Right lobe of liver (tissue), 6 donors: Measurements from ENCODE around the gene FAU. TPM values are rescaled to one million over a fixed set of nuclear protein-coding genes. Genes with fewer than 3 reads are reported as not detected.

Source experiments
- ATAC-seq, 4 donors: fragments of 200-7000 bp; cut with Tn5 transposase; one replicate each; pipeline ENCODE4 v1.9.1; 2020; ENCODE audit warnings: mild to moderate bottlenecking in 4 of 4, moderate library complexity in 4 of 4
- DNase-seq, 3 donors: peaks; one replicate each; pipeline ENCODE4 v3.0.0-alpha.2; 2020
- H3K27ac ChIP-seq, 3 donors: fragments of 200-600 bp; one replicate each; pipeline ENCODE4 v1.8.0; 2022
- H3K27me3 ChIP-seq, 2 donors: fragments of 200-600 bp; one replicate each; pipeline ENCODE4 v1.8.0; 2022
- H3K36me3 ChIP-seq, 4 donors: fragments of 200-600 bp; sonication (generic) in 1 of 4; one replicate each; pipeline versions ENCODE4 v1.5.1 to v1.8.0; 2017 to 2022; ENCODE audit warnings: control low read depth in 1 of 4
- H3K4me1 ChIP-seq, 4 donors: fragments of 200-600 bp; sonication (generic) in 1 of 4; one replicate each; pipeline versions ENCODE4 v1.5.1 to v1.8.0; 2017 to 2022; ENCODE audit warnings: control low read depth in 1 of 4
- H3K4me3 ChIP-seq, 3 donors: fragments of 200-600 bp; one replicate each; pipeline ENCODE4 v1.8.0; 2022
- H3K9me3 ChIP-seq, 4 donors: fragments of 200-600 bp; sonication (generic) in 1 of 4; one replicate each; pipeline versions ENCODE4 v1.5.1 to v1.8.0; 2017 to 2022; ENCODE audit warnings: control low read depth in 1 of 4
- POLR2A ChIP-seq: fragments of 450-650 bp; IDR thresholded peaks from one replicate; pipeline ENCODE4 v1.6.1; 2017; ENCODE audit warnings: antibody characterized with exemption, mild to moderate bottlenecking
- WGBS: methylation state at CpG from one replicate; pipeline ENCODE4 v1.1.6; 2018; ENCODE audit warnings: low coverage, low lambda C conversion rate; ENCODE audit not compliant: insufficient coverage; ENCODE audit errors: missing lambda C conversion rate; 5-methylcytosine and 5-hydroxymethylcytosine counted together
- intact Hi-C, 2 donors: fragments of 100-400 bp; cut with DNase I; formaldehyde crosslinking; loops; one replicate each; pipeline versions ENCODE4 v1.11.2 to v1.14.1; 2022
- total RNA-seq, 6 experiments: library from RNA; depleted of rRNA in 2 of 6; stranded (reverse); fragments of >200 nt in 2 of 6; fragmentation: NEBNext Ultra II Directional in 3 of 6; extraction: Animal tissue kit (Norgen Biotek cat#: 25700) in 3 of 6; gene quantifications; one replicate each; pipeline versions ENCODE4 v1.1.0 to v1.2.4, GENCODE V29; 2016 to 2023
- TF ChIP-seq, protein P1 (sequence below), 4 donors: fragments of 200-600 bp in 3 of 4; fragments of 450-650 bp in 1 of 4; IDR thresholded peaks; one replicate each; pipeline versions ENCODE4 v1.5.1 to v1.8.0; 2016 to 2022; ENCODE audit warnings: antibody characterized with exemption in 4 of 4, mild to moderate bottlenecking in 2 of 4
- donor health status: DM: no; HTN: yes; CAD: no.
- donor health status: DM: no; HTN: no; CAD: no.
- donor health status: DM: no; HTN: no; CAD: no.
- donor health status: DM: no; HTN: yes; CAD: no.
- donor health status: DM: no; HTN: yes; CAD: no.

The FAU gene
- total RNA-seq, 6 experiments from 2014 or later = 287 to 472 (median 343) TPM

DNA sequence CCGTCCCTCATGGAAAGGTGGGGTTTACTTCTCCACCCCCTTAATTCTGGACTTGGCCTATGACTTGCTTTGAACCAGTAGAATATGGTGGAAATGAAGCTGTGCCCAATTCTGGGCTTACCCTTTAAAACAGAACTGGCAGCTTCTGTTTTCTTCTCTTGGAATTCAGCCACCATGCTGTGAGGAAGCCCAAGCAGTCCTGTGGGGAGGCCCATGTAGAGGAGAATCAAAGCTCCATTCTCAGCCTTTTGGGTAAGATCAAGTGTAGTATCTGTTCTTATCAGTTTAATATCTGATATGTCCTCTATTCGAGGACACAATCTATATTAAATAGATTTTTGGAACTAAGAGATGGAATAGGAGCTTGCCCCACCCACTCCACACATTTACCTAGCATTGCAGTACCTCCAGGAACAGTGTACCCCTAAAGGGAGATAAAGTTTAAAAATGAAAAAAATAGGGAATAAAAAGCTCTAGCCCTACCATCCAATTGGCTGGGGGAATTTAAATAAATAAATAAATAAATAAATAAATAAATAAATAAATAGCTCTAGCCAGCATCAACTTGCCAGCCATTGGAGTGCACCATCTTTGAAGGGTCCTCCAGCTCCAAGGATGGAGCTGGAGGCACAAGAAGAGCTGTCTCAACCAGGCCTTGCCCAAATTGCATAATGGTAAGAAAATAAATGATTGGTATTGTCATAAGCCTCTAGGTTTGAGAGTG lies 25.6 kb upstream of the FAU start:
- H3K9me3 ChIP-seq = no peaks in the 10 kb centered on the region
- intact Hi-C loops = no loop called here
- no peak overlapping the region for H3K27ac ChIP-seq
- ATAC-seq = no peak
- 66% methylated on average over 2 of the region's 2 CpGs for WGBS
- peaks cover 0 to 45% (median 25%) of the 10 kb centered on the region in 4 donors for H3K4me1 ChIP-seq
- DNase-seq = no peak
- TF ChIP-seq POLR2A = no peak
- TF ChIP-seq, protein P1, sequence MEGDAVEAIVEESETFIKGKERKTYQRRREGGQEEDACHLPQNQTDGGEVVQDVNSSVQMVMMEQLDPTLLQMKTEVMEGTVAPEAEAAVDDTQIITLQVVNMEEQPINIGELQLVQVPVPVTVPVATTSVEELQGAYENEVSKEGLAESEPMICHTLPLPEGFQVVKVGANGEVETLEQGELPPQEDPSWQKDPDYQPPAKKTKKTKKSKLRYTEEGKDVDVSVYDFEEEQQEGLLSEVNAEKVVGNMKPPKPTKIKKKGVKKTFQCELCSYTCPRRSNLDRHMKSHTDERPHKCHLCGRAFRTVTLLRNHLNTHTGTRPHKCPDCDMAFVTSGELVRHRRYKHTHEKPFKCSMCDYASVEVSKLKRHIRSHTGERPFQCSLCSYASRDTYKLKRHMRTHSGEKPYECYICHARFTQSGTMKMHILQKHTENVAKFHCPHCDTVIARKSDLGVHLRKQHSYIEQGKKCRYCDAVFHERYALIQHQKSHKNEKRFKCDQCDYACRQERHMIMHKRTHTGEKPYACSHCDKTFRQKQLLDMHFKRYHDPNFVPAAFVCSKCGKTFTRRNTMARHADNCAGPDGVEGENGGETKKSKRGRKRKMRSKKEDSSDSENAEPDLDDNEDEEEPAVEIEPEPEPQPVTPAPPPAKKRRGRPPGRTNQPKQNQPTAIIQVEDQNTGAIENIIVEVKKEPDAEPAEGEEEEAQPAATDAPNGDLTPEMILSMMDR (IDR thresholded peaks at IDR 0.05) = no peak
- H3K36me3 ChIP-seq = no peaks in the 10 kb centered on the region
- no peaks in the 10 kb centered on the region for H3K27me3 ChIP-seq
- no peak overlapping the region for H3K4me3 ChIP-seq

DNA sequence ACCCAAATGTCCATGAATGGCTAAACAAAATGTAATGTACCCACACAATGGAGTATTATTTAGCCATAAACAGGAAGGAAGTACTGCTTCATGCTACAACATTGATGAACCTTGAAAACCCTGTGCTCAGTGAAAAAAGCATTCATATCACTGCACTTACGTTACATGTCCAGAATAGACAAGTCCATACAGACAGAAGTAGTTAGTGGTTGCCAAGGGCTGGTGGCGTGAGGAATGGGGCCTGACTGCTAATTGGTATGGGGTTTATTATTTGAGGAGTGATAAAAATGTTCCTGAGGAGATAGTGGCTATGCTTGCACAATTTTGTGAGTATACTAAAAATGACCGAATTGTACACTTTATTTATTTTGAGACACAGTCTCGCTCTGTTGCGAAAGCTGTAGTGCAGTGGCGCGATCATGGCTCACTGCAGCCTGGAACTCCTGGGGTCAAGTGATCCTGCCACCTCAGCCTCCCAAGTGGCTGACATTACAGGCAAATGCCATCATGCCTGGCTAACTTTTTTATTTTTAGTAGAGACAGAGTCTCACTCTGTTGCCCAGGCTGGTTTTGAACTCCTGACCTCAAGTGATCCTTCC lies 20.1 kb upstream of the FAU start:
- Histone ChIP-seq H3K4me3 (no peak overlapping the region), H3K4me1 (peaks cover 0 to 40% (median 12%) of the 10 kb centered on the region in 4 donors), H3K27ac (peak overlapping the region; percentile 8 to 58 (median 19)), H3K9me3 (no peaks in the 10 kb centered on the region), H3K36me3 (no peaks in the 10 kb centered on the region), H3K27me3 (no peaks in the 10 kb centered on the region)
- 30% methylated on average over 7 of the region's 7 CpGs for WGBS
- TF ChIP-seq, protein P1 (IDR thresholded peaks at IDR 0.05) = no peak
- no peak for TF ChIP-seq POLR2A
- peak; percentile 67 to 79 (median 72) for ATAC-seq
- intact Hi-C loops = no loop called here
- peak; percentile 62 to 74 (median 68) for DNase-seq

DNA sequence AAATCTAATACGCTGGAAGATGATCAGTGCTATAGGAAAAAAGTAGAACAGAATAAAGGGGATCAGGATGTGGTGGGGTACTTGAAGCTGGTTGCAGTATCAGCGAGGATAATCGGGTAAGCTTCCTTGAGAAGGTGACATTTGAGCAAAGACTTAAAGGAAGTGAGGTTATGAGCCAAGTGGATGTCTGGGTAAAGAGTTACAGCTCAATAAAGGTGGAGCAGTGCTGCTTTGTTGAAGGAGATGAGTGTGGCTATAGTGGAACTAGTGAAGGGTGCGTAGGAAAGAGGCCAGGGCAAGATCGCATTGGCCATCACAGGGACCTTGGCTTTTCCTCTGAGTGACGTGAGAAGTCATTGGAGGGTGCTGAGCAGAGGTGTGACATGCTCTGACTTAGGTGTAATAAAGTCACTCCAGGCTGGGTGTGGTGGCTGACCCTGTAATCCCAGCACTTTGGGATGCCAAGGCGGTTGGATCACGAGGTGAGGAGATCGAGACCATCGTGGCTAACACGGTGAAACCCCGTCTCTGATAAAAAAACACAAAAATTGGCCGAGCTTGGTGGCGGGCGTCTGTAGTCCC lies 14.7 kb upstream of the FAU start:
- no peak for DNase-seq
- no peaks in the 10 kb centered on the region for H3K27me3 ChIP-seq
- ATAC-seq = no peak
- intact Hi-C loops = loop anchor here in 1 of 2 donors (10.0 kb wide), 1 partner anchor 118 kb away; no protein-coding TSS in a partner anchor
- 94% methylated on average over 6 of the region's 15 CpGs for WGBS
- H3K36me3 ChIP-seq = peaks cover 0 to 14% (median 7%) of the 10 kb centered on the region in 4 donors
- no peak overlapping the region for H3K4me3 ChIP-seq
- H3K27ac ChIP-seq = no peak overlapping the region
- H3K9me3 ChIP-seq = no peaks in the 10 kb centered on the region
- TF ChIP-seq, protein P1 (IDR thresholded peaks at IDR 0.05) = no peak
- TF ChIP-seq POLR2A = no peak
- H3K4me1 ChIP-seq = peaks cover 0 to 31% (median 11%) of the 10 kb centered on the region in 4 donors

DNA sequence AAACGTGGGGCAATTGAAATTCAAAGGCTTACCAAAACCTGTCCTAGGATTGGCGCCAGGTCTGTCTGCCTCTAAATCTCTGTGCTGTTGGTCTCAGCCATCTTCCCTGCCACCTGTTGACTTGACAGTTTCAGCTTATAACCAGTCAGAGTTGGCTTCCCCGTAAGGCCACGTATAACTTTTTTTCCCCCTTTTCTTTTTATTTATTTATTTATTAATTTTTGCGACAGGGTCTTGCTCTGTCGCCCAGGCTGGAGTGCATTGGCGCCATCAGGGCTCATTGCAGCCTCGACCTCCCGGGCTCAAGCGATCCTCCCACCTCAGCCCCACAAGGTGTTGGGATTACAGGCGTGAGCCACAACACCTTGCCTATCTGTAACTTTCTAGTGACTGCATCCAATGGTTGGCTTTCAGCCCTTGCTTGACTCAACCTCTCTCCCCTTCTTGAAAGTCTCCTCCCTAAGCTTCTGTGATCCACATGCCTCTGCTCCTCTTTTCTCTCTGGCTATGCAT lies 13.8 kb upstream of the FAU start:
- Histone ChIP-seq H3K4me1 (peaks cover 0 to 25% (median 11%) of the 10 kb centered on the region in 4 donors), H3K9me3 (no peaks in the 10 kb centered on the region), H3K27me3 (no peaks in the 10 kb centered on the region), H3K36me3 (peaks cover 0 to 23% (median 12%) of the 10 kb centered on the region in 4 donors), H3K27ac (peak overlapping the region; percentile 96 to 99 (median 97)), H3K4me3 (peak overlapping the region; percentile 92 to 99 (median 99))
- TF ChIP-seq, protein P1 (IDR thresholded peaks at IDR 0.05) = no peak
- no peak for TF ChIP-seq POLR2A
- WGBS = 52% methylated on average over 8 of the region's 11 CpGs
- intact Hi-C loops = loop anchor here in 1 of 2 donors (10.0 kb wide), 1 partner anchor 119 kb away; no protein-coding TSS in a partner anchor
- no peak for ATAC-seq
- DNase-seq = no peak
